NCI-H1048 (cell line): ENCODE data around the gene RAX2.

Experiments
- DNase-seq: peaks from one replicate; lab custom pipeline; 2025; lab: John Stamatoyannopoulos, UW

The RAX2 gene

DNA sequence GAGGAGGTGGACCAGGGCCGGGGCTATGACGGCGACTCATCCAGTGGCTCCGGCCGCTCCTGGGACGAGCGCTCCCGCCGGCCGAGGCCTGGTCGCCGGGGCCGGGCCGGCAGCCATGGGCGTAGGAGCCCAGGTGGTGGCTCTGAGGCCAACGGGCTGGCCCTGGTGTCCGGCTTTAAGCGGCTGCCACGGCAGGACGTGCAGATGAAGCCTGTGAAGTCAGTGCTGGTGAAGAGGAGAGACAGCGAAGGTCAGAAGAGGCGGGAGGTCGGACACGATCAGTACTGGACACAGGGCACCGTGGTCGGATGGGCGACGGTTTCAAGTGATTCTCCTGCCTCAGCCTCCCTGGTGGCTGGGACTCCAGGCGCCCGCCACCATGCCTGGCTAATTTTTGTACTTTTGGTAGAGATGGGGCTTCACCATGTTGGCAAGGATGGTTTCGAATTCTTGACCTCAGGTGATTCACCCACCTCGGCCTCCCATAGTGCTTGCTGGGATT lies 41.5 kb downstream of the RAX2 start:
- no peak for DNase-seq

DNA sequence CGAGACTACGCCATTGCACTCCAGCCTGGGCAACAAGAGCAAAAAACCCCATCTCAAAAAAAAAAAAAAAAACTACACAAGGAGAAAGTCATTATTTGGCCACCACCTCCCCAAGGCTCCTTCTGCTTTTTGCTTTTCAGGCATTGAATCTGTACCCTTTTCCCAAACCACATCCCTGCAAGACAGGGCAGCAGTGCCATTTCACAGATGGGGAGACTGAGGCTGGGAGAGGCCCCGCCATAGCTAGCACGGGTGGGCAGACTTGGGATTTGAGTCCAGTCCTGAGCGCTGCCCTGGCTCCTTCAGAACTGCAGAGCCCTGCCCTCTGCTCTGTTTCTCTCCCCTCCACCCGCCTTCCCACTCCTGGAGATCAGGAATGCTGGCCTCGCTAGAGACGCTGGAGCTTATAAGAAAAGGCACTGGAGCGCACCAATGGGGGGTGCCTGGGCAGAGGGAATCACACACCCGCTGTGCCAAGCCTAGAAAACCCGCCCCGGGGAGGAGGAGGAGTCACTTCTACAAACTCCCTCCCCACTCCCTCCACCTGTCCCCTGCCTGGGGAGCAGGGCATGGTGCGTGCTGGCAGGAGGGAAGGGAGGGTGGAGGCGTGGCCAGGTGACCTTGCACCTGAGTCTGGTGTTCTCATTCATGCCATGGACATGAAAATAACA lies 46.3 kb downstream of the RAX2 start:
- DNase-seq: no peak

DNA sequence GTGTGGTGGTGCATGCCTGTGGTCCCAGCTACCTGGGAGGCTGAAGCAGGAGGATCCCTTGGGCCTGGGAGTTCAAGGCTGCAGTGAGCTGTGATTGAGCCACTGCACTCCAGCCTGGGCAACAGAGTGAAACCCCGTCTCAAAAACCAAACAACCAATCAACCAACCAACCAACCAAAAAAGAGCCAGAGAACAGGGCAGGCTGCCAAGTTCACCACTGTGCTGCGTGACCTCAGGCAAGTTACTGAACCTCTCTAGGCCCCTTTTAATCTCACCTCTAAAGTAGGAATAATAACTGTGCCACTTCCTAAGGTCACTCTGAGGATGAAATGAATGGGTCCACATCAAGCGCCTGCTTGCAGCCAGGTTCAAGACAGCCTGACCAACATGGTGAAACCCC lies 46.9 kb downstream of the RAX2 start:
- no peak for DNase-seq

DNA sequence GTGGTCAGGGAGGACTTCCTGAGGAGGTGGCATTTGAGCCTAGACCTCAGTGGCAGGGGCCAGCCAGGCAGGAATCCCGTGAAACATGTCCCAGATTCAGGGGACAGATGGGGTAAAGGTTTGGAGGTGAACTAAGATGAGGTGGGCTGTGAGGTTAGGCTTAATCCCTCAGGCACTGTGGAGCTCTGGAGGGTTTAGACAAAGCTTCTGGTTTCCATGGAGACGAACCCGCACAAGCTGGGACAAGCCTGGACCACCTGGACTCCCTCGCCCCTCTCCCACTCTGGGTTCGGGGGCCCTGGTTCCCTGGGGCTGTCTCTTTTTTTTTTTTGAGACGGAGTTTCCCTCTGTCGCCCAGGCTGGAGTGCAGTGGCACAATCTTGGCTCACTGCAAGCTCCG lies 48.1 kb downstream of the RAX2 start:
- DNase-seq: no peak

DNA sequence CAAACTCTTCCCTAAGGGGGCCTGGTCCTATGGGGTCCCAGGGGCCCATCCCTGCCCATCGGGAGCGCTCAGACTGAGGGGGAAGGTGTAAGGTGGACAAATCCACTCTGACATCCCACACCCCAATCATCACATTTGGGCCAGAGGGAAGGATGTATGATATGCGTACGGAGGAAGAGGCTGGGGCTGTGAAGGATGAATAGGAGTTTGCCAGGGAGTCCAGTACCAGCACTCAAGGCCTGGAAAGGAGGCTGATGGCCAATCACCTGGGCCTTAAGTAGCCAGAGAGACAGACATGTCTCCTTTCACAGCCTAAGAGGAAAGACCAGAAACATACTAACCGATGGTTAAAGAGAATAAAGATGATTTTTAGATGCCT lies 48.9 kb downstream of the RAX2 start:
- DNase-seq: no peak

DNA sequence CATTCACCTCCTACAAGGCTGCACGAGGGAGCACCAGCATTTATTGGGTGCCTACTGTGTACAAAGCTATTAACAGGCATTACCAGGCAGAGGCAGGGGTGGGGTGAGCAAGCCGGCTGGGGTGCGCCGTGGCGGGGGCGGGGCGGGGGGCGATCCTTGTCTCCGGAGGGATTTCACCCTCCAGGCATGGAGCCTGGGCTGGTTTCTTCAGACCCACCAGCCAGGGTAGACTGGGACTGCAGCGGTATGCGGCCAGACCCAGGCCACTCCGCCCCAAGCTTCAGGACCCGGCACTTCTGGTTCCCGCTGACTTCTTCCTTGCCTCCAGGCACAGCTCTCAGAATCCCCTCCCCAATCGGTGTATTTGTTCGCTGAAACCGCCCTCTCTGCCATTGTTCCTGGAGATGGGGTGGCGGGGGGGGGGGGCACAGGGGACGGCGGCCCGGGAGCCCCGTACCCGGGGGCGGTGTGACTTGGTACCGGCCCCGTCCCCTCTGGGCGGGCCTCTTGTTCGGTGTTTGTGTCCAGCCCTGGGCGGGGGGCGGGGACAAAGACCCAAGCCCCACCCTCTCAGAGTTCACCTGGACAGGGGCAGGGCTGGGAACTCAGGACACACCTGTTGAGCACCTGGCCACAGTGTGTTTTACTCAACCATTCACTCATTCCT lies 49.5 kb downstream of the RAX2 start:
- no peak for DNase-seq

DNA sequence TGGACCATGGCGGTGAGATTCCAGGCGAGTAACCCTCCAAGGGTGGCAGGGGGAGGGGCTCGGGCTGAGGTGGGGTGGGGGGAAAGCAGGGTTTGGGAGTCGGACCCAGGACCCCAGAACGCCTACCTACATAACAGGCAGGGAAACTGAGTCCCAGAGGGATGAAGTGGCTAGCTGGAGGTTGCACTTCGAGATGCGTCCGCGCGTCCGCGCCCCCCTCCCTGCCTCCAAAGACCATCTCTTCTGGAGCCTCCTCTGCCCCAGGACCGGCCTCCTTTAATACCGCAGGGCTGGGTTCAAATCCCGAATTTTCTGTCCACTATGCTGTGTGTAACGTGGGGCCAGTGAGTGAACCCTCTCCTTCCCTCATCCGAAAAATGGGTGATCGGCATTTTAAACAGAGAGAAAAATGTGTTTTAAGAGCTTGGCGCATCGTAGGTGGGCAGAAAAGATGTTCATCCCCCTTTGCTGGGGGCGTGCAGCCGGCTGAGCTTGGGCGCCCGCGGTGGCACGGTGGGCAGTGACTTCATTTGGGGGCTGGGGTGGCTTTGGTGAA lies 50.1 kb downstream of the RAX2 start:
- DNase-seq: no peak

DNA sequence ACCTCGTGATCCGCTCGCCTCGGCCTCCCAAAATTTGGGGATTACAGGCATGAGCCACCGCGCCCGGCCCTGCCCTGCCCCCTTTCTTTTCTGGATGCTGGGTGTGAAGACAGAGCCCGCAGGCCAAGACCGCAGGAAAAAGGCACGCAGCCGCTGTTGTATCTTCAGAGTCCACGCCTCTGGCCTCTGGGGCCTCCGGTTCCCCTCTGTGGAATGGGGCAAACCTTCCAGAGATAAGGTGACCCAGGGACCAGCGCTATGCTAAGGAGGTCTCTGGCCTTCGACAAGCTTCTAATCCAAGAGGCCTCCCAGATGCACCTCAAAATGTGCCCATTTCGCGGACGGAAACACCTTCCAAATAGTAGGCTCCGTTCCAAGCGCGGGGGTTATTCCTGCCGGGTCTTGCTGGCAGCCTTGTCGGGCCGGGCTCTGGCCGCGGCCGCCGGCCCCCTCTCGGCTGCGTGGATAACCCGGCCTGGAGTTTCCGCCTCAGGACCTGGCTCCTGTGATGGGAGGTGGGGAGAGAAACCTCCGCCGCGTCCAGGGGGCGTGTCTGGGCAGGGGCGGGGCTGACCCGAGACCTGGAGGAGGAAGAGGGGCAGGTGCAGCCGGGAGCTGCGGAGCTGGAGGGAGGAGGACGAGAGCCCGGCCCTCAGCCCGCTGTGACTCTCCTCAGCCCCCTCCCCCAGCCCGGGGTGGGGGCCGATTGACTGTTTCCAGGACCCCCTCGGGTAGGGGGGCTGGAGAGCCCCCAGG lies 50.7 kb downstream of the RAX2 start:
- peak; percentile 50 for DNase-seq

DNA sequence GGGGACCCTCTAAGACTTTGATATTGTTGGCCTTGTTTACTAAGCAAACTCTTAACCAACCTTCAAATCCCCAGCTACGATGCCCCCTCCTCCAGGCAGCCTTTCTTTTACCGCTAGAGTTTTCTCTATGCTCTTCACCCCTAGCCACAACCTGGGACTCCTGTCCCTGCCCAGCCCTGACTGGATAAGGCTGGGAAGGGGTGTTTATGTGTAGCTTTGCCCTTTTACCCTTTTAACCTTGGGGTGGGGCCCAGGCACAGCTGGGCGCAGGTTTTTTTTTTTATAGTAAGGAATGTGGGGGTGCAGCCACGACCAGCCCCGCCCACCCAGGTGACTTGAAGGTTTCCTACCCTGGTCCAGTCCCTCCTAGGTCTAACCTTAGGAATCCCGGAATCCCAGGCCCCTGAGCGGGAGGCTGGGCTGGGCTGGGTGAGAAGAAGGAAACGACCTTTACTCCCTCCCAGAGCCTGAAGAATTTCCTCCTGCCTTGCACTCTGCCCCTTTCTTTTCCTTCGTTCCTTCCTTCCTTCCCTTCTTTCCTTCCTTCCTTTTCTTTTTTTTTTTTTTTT lies 51.6 kb downstream of the RAX2 start:
- no peak for DNase-seq

DNA sequence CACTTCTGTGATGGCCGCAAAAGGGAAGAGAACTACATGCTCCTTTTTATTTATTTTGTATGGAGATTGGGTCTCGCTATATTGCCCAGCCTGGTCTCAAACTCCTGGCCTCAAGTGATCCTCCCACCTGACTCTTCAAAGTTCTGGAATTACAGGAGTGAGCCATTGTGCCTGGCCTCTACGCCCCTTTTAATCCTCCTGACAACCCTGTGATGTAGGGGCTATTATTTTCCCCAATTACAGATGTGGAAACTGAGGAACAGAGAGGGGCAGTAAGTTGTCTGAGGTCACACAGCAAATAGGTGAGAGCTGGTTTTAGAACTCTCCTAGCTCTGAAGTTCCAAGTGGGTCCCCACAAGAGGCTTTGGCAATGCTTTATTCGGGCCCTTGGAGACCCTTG lies 52.2 kb downstream of the RAX2 start:
- no peak for DNase-seq
